Liver (tissue), 9 donors: ENCODE data around the gene DAND5. TPM values are rescaled to one million over a fixed set of nuclear protein-coding genes. Genes with fewer than 3 reads are reported as not detected.

Experiments
- DNase-seq: peaks from one replicate; pipeline ENCODE4 v3.0.0-alpha.2; 2017; ENCODE audit warnings: low spot score
- H3K27ac ChIP-seq, 2 donors: one replicate each; pipeline ENCODE4 v1.7.0; 2013; ENCODE audit warnings: inconsistent platforms in 2 of 2, low read length in 2 of 2, control low read depth in 1 of 2, low read depth in 1 of 2, mild to moderate bottlenecking in 1 of 2
- H3K27me3 ChIP-seq, 4 donors: one replicate each; pipeline versions ENCODE4 v1.6.1 to v1.7.0; 2013; ENCODE audit warnings: low read length in 3 of 4, inconsistent platforms in 1 of 4, mild to moderate bottlenecking in 1 of 4, moderate library complexity in 1 of 4; ENCODE audit not compliant: control insufficient read depth in 4 of 4, insufficient read depth in 4 of 4
- H3K36me3 ChIP-seq, 4 donors: one replicate each; pipeline versions ENCODE4 v1.6.1 to v1.7.0; 2013; ENCODE audit warnings: low read length in 3 of 4, mild to moderate bottlenecking in 3 of 4, low read depth in 1 of 4, moderate library complexity in 1 of 4; ENCODE audit not compliant: control insufficient read depth in 4 of 4, insufficient read depth in 3 of 4
- H3K4me1 ChIP-seq, 4 donors: one replicate each; pipeline versions ENCODE4 v1.6.1 to v1.7.0; 2013; ENCODE audit warnings: low read length in 3 of 4, mild to moderate bottlenecking in 3 of 4, moderate library complexity in 1 of 4; ENCODE audit not compliant: control insufficient read depth in 4 of 4, insufficient read depth in 4 of 4
- H3K4me3 ChIP-seq, 3 donors: one replicate each; pipeline versions ENCODE4 v1.6.1 to v1.7.0; 2013; ENCODE audit warnings: low read length in 3 of 3, control low read depth in 1 of 3, low read depth in 1 of 3, mild to moderate bottlenecking in 1 of 3
- H3K9ac ChIP-seq, 2 donors: one replicate each; pipeline ENCODE4 v1.7.0; 2013; ENCODE audit warnings: low read length in 2 of 2, mild to moderate bottlenecking in 2 of 2, moderate library complexity in 2 of 2, control low read depth in 1 of 2, low read depth in 1 of 2
- H3K9me3 ChIP-seq, 4 donors: one replicate each; pipeline versions ENCODE4 v1.6.1 to v1.7.0; 2013; ENCODE audit warnings: low read length in 3 of 4; ENCODE audit not compliant: control insufficient read depth in 4 of 4
- CTCF ChIP-seq: fragments of 150-350 bp; IDR thresholded peaks from 2 replicates; pipeline ENCODE4 v1.5.1; 2017; ENCODE audit warnings: improper control_type of control experiment, low read depth, low read length; ENCODE audit not compliant: missing input control
- EGR1 ChIP-seq, 2 donors: IDR thresholded peaks; 2 replicates each; pipeline ENCODE4 v1.6.1; 2016 to 2018; ENCODE audit warnings: antibody characterized with exemption in 2 of 2, low read depth in 2 of 2
- FOXA1 ChIP-seq: IDR thresholded peaks from 2 replicates; pipeline ENCODE4 v1.6.1; 2016; ENCODE audit warnings: antibody characterized with exemption
- FOXA2 ChIP-seq: IDR thresholded peaks from 2 replicates; pipeline ENCODE4 v1.6.1; 2016; ENCODE audit warnings: antibody characterized with exemption
- GABPA ChIP-seq, 2 donors: IDR thresholded peaks in 1 of 2; conservative IDR thresholded peaks in 1 of 2; 2 replicates each; pipeline ENCODE4 v1.6.1; 2016; ENCODE audit warnings: antibody characterized with exemption in 2 of 2, mild to moderate bottlenecking in 1 of 2, moderate library complexity in 1 of 2
- HNF4A ChIP-seq, 2 donors: conservative IDR thresholded peaks; 2 replicates each; pipeline ENCODE4 v1.6.1; 2016; ENCODE audit warnings: antibody characterized with exemption in 2 of 2, mild to moderate bottlenecking in 2 of 2
- HNF4G ChIP-seq: IDR thresholded peaks from 2 replicates; pipeline ENCODE4 v1.6.1; 2016; ENCODE audit warnings: antibody characterized with exemption
- JUND ChIP-seq, 2 donors: IDR thresholded peaks; 2 replicates each; pipeline ENCODE4 v1.6.1; 2016; ENCODE audit warnings: antibody characterized with exemption in 2 of 2
- MAX ChIP-seq: IDR thresholded peaks from 2 replicates; pipeline ENCODE4 v1.6.1; 2016; ENCODE audit warnings: antibody characterized with exemption
- NR2F2 ChIP-seq: IDR thresholded peaks from 2 replicates; pipeline ENCODE4 v1.6.1; 2016; ENCODE audit warnings: antibody characterized with exemption
- RAD21 ChIP-seq, 2 donors: IDR thresholded peaks; 2 replicates each; pipeline ENCODE4 v1.6.1; 2016; ENCODE audit warnings: antibody characterized with exemption in 2 of 2, mild to moderate bottlenecking in 2 of 2
- REST ChIP-seq: IDR thresholded peaks from 2 replicates; pipeline ENCODE4 v1.6.1; 2016; ENCODE audit warnings: antibody characterized with exemption, mild to moderate bottlenecking
- RXRA ChIP-seq, 2 donors: IDR thresholded peaks; 2 replicates each; pipeline ENCODE4 v1.6.1; 2017 to 2018; ENCODE audit warnings: antibody characterized with exemption in 2 of 2, mild to moderate bottlenecking in 1 of 2
- SP1 ChIP-seq: IDR thresholded peaks from 2 replicates; pipeline ENCODE4 v1.6.1; 2018; ENCODE audit warnings: antibody characterized with exemption, mild to moderate bottlenecking
- TAF1 ChIP-seq: conservative IDR thresholded peaks from 2 replicates; pipeline ENCODE4 v1.6.1; 2016; ENCODE audit warnings: antibody characterized with exemption, mild to moderate bottlenecking
- YY1 ChIP-seq: IDR thresholded peaks from 2 replicates; pipeline ENCODE4 v1.6.1; 2016; ENCODE audit warnings: antibody characterized with exemption, mild to moderate bottlenecking
- ZBTB33 ChIP-seq: IDR thresholded peaks from 2 replicates; pipeline ENCODE4 v1.6.1; 2016; ENCODE audit warnings: antibody characterized with exemption
- WGBS: extraction: QIAGEN DNeasy Blood & Tissue Kit; methylation state at CpG from one replicate; pipeline ENCODE4 v1.1.7; 2013; 5-methylcytosine and 5-hydroxymethylcytosine counted together
- polyA plus RNA-seq, 2 donors: library from polyadenylated mRNA; stranded (reverse) in 1 of 2; unstranded in 1 of 2; fragments of 200-250 nt in 1 of 2; fragments of >200 nt in 1 of 2; fragmentation: Nextera tagmentation in 1 of 2; extraction: Ambion mirVana in 1 of 2; gene quantifications; one replicate each; pipeline versions ENCODE4 v1.2.1 to v1.2.3, GENCODE V29; 2013 to 2015
- total RNA-seq, 2 donors: library from RNA; depleted of rRNA; stranded (reverse); fragments of >200 nt; gene quantifications; one replicate each; pipeline ENCODE4 v1.2.3, GENCODE V29; 2014
- TF ChIP-seq, protein P1 (sequence below): IDR thresholded peaks from 2 replicates; pipeline ENCODE4 v1.6.1; 2016; ENCODE audit warnings: antibody characterized with exemption
- donor health status: healthy.
- donor health status: healthy.
- donor health status: healthy.
- donor health status: healthy.
- donor health status: healthy.

Gene DAND5
- total and polyA plus RNA-seq, 4 donors = 0.23 TPM; not detected in 3

DNA sequence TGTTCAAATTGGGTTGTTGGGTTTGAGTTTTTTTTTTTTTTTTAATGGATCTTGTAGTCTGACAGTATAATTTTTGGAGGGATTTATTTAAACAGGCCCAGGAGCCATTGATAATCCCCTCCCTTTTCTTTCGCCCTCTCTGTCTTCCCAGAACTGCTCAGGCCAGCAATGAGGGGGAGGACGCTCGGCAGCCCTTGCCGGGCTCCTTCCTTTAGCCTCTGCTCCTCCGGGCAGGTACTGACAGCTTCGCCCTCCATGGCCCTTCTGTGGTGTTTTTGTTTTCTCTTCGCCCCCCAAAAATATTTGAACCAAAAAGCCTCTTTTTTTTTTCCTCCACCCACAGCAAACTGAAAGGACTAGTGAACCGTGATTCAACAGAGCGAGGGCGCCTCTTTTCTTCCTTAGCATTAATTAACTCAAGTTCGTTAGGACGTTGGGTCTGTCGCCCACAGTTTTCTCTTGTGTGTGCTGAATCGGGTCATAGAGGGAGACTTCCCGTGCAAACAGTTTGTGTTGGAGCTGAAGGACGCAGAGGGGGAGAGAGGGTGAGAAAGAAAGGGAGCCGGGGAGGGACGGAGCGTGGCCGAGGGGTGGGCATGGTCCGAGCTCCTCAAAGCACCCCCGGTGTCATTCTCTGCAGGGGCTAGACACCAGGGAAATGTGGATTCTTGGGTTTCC is 47.4 kb downstream of the DAND5 start:
- 85% methylated on average over 22 of the region's 22 CpGs for WGBS
- Histone ChIP-seq H3K27me3 (no peaks in the 10 kb centered on the region), H3K4me1 (peaks cover 7 to 44% (median 20%) of the 10 kb centered on the region in 4 donors), H3K9ac (no peak overlapping the region), H3K9me3 (no peaks in the 10 kb centered on the region), H3K27ac (peak overlapping the region in 1 of 2 donors; percentile 16), H3K4me3 (no peak overlapping the region), H3K36me3 (no peaks in the 10 kb centered on the region)
- TF ChIP-seq HNF4G = no peak
- TF ChIP-seq GABPA (IDR thresholded peaks at IDR 0.05 in 1 of 2, conservative IDR thresholded peaks at IDR 0.05 in 1 of 2) = no peak
- no peak for TF ChIP-seq MAX
- no peak for TF ChIP-seq HNF4A (conservative IDR thresholded peaks at IDR 0.05)
- TF ChIP-seq REST = no peak
- TF ChIP-seq EGR1 (IDR thresholded peaks at IDR 0.05; ENCODE audit: low read depth in 2 of 2) = no peak
- no peak for TF ChIP-seq SP1
- TF ChIP-seq JUND (IDR thresholded peaks at IDR 0.05) = no peak
- TF ChIP-seq FOXA1 = no peak
- no peak for TF ChIP-seq ZBTB33
- TF ChIP-seq, protein P1, sequence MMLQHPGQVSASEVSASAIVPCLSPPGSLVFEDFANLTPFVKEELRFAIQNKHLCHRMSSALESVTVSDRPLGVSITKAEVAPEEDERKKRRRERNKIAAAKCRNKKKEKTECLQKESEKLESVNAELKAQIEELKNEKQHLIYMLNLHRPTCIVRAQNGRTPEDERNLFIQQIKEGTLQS = no peak
- TF ChIP-seq NR2F2 = no peak
- TF ChIP-seq TAF1 = no peak
- TF ChIP-seq FOXA2 = no peak
- TF ChIP-seq CTCF = no peak
- no peak for TF ChIP-seq YY1
- no peak for TF ChIP-seq RAD21 (IDR thresholded peaks at IDR 0.05)
- TF ChIP-seq RXRA (IDR thresholded peaks at IDR 0.05) = no peak
- no peak for DNase-seq
